ACHN (cell line): Measurements from ENCODE around the gene FAM168B.

Source experiments
- DNase-seq: peaks from one replicate; pipeline ENCODE4 v3.0.0-alpha.2; 2015
- in situ Hi-C: cut with HindIII; loops from 2 replicates; pipeline ENCODE4 v1.10.0; 2017; ENCODE audit warnings: low sequenced_read_pairs, low pct_ligation_motif_present, low pct_unique_long_range_greater_than_20kb

The FAM168B gene

GRCh38 chr2:131063501-131064283, 29.6 kb downstream of the FAM168B start:
- in situ Hi-C loops = no loop called here
- DNase-seq = no peak

GRCh38 chr2:131058920-131059319, 34.3 kb downstream of the FAM168B start:
- in situ Hi-C loops = no loop called here

DNA sequence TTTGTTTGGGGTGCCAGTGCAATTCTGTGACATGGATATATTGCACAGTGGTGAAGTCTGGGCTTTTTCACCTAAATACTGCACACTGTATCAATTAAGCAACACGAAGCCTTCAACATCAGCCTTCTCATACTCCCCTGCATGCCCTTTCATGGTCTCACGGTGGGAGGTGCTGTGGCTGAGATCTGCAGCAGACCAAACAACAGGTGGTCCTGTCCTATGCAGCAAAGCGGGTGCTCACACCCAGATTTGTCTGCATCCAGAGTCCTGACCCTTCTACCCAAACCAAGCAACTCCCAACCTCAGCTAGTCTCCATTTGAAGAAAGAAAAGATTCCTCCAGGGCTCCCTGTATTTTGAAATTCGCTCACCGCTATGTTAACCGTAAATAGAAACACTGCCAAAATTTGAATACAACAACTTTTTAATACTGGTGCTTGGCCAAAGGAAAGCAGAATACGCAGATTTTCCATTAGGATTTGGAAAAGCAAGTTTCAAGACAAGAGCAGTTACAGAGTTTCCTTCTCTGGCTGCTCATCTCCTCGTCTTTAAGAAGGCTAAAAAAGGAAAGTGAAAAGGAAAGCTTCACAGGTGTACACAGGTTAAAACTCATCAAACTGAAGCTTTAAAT, 34.9 kb downstream of the FAM168B start:
- in situ Hi-C loops = no loop called here
- DNase-seq = no peak

More at GRCh38 chr2:131058920-131059319, 34.3 kb downstream of the FAM168B start:
- no peak for DNase-seq

DNA sequence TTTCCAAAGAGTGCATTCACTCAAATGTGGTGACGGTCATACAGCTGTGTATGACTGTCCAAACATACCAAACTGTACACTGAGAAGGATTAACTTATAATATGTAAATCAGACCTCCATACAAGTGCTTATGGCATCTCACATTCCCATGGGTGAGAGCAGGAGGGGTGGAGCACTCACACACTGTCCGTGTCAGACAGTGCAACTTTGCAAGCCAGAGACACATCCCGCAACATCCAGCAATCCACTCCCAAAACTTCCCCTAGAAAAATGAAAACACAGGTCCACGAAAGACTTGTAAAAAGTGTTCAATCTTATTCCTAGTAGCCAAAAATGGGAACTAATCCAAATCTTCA, 36.4 kb downstream of the FAM168B start:
- DNase-seq = no peak
- in situ Hi-C loops = no loop called here

GRCh38 chr2:131056204-131056931, 36.9 kb downstream of the FAM168B start:
- in situ Hi-C loops = no loop called here
- no peak for DNase-seq

GRCh38 chr2:131055169-131056065, 37.8 kb downstream of the FAM168B start:
- DNase-seq = no peak
- in situ Hi-C loops = no loop called here

GRCh38 chr2:131054488-131054887, 38.8 kb downstream of the FAM168B start:
- in situ Hi-C loops = no loop called here
- DNase-seq = no peak

GRCh38 chr2:131052741-131053263, 40.5 kb downstream of the FAM168B start:
- DNase-seq = no peak
- in situ Hi-C loops = no loop called here

DNA sequence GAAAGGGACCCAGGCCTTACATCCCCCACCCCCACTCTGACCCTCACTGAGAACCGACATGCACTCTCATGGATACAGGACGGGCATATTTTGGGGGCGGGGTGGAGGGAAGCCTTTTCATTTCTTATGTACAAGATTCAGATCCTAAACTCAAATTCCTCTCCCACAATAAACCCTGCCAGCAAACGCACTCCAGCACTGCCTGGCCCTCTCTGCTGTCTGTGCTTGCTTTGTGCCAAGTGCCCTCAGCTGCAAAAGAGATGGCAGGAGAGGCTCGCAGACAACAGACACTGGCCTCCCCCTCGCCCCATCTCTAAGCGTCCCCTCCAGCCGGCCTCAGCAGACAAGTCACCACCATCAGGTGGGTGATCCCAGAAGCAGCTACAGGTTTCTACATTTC, 42.4 kb downstream of the FAM168B start:
- DNase-seq = no peak
- in situ Hi-C loops = no loop called here

- in situ Hi-C loops = no loop called here
- DNase-seq = no peak
These were observed 44.0 kb downstream of the FAM168B start for GRCh38 chr2:131049150-131049718.

DNA sequence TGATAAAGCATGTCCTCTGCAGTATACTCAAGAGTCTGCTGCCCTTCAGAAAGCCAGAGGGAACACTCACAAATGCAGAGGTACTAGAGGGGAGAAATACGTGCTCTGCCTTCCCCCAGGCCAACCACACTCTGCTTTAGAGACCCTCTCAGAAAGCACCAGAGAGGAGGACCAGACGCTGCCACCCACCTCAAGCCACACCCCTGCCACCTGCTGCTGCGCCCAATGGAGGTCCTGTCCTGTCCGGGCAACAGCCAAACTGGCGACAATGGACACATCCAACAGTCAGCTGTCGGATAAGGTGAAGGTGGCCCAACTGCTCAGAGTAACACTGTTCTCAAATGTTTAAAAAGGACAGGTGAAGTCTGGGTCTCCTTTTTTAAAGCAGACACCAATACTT, 44.6 kb downstream of the FAM168B start:
- DNase-seq = no peak
- in situ Hi-C loops = no loop called here

DNA sequence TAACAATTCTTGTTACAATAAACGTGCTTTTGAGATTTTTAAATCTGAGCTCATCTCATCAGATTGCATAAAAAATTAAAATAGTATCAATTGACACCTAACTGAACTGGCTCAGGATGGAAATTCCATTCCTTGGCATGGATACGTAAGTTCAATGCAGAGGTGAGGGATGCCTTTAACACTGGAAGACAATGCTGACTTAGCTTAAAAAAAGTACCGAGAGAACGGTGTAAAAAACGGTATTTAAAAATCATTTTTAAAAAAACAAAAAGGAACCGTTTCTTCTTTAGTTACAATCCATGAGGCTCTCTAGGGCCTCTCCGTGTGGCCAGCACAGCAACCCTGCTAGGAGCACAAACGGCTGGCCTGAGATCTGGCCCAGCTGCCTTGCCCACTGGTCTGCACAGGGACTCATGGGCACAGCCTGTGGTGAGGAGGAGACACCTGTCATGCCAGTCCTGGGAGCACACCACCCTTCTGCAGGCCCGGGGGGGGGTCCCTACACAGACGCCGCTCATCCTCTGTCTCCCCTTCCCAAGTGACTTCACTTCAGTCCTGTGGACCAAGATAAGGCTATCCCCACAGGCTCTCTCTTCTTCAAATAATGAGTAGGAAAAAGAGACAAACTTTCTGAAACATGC, 45.2 kb downstream of the FAM168B start:
- no peak for DNase-seq
- in situ Hi-C loops = no loop called here

DNA sequence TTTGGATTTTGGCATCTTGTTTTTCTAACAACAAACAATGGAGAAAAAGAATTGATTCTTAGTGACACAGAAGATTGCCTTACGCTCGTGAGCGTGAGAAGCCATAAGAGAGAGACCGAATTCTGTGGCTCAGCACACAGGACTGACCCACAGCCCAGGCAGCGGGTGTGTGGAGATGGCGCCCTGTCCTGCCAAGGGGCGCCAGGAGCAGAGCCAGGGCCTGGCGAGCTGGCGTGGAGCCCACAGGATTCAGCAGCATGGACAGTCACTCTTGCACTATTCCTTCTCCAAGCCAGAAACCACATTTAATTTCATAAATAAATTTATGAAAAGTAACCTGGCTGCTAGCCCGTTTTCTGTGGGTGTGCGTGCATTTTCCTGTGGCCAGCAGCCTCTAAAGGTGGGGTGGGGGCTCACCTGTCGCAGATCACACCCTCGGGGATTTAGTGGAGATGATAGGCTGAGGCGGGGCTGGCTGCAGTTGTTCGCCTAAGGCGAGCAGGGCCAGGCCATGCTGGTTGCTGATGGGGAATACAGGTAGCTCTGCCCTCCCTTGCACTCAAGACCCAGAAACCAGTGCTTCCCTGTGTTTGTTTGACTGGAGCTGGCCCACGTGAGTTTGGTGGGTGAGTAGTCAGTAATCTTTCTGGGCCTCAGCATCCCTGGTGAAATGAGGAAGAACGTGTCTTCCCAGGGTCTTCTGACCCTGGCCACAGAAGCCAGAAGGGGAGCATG, 46.2 kb downstream of the FAM168B start:
- in situ Hi-C loops = no loop called here
- DNase-seq = no peak

GRCh38 chr2:131046028-131046917, 47.0 kb downstream of the FAM168B start:
- in situ Hi-C loops = no loop called here
- no peak for DNase-seq

DNA sequence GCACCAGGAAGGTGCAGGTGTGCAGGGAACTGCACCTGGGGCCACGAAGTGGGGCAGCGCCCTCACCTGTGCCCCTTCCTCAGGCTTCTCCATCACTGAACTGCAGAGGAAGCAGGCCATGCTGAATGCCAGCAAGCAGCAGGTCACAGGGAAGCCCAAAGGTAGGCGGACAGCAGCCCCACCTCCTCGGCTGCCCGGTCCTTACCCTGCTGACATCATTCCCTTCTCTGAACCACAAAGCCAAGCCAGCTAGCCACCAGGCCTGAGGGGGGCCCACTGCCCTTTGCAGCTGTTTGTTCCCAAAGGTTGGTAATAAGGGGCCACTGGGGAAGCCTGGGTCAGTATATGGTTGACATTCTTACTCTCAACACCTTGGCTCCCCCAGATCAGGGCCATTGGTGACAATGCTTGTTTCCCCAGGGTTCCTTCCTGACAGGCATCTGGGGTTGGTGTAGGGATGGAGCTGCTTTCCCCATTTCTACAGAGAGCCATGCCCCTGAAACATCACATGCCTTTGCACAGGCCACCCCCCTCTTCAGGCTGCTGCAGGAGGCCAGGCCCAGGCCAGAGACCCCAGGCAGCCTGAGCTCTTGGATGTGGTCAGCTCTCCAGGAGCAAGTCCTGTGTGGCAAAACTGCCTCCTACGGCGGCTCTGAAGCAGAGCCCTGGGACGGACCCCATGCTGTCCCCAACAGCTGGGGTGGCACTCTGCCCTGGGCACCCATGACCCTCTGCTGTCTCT, 47.8 kb downstream of the FAM168B start:
- DNase-seq = no peak
- in situ Hi-C loops = no loop called here

- in situ Hi-C loops = no loop called here
These were observed 48.5 kb downstream of the FAM168B start for GRCh38 chr2:131044757-131045150.

More at GRCh38 chr2:131044757-131045150, 48.5 kb downstream of the FAM168B start:
- no peak for DNase-seq
